ENCODE data around the gene CNTNAP2.
"Not testable (repeated sequence)": the region's sequence is repeated elsewhere in the genome, so short reads cannot be mapped to it uniquely, and the experiment has no call there.

Gene CNTNAP2

GRCh38 chr7:147593271-147594057, 1476.9 kb downstream of the CNTNAP2 start:
- DNase-seq: no peak

DNA sequence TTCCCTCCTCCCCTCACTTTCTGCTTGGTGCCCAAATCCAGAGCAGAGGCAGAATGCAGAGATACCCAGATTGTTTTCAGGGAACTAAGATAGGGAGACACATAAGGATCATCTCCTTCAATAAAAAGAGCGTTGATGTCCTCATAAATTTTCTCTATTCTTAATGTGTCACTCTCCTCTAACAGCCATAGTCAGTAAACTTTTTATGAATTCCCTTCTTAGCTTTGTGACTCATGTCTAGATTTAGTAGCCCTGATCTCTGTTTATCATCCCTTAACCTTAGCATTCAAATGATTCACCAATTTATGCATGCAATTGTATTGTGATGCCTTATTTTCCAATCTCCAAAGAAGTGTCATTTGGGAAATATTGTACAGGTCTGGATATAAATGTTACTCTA, 1478.4 kb downstream of the CNTNAP2 start:
- DNase-seq: peak; percentile 48

DNA sequence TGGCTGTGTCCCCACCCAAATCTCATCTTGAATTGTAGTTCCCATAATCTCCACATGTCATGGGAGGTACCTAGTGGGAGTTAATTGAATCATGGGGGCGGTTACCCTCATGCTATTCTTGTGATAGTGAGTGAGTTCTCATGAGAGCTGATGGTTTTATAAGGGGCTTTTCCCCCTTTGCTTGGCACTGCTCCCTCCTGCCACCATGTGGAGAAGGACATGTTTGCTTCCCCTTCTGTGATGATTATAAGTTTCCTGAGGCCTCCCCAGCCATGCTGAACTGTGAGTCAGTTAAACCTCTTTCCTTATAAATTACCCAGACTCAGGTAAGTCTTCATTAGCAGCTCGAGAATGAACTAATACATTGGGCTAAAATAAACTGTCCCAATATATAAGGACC, 1482.1 kb downstream of the CNTNAP2 start:
- not testable (repeated sequence) for DNase-seq

- DNase-seq: no peak
Measured at GRCh38 chr7:147605323-147605722, 1488.7 kb downstream of the CNTNAP2 start.

DNA sequence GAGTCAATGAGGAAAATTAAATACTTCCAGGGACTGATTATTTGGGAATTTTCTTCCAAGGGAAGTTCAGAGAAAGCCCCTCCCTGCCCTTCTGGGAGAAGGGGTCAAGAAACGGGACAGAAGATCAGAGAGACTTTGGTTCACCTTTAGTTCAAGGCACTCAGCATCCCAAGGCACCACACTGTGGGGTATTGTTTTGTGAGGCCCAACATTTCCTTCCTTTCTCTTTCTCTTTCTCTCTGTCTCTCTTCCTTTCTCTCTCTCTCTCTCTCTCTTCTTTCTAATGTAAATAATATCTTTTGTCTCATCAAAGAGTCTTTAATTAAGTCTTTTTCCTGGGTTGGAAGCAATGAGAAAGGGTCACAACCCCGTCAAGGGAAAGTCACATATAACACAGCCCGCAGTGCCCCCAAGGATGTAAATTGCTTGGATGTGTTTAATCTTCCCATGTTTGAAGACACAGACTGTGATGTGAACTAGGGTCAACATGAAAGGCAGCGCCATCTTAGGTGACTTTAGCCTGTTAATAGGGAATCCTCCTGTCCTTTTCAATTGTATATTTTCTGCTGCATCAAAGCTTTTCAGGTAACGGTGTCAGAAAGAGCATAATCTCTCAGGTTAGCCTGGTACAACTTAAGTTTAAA, 1490.7 kb downstream of the CNTNAP2 start:
- DNase-seq: no peak

- DNase-seq: no peak
Measured at GRCh38 chr7:147611431-147611830, 1494.8 kb downstream of the CNTNAP2 start.

DNA sequence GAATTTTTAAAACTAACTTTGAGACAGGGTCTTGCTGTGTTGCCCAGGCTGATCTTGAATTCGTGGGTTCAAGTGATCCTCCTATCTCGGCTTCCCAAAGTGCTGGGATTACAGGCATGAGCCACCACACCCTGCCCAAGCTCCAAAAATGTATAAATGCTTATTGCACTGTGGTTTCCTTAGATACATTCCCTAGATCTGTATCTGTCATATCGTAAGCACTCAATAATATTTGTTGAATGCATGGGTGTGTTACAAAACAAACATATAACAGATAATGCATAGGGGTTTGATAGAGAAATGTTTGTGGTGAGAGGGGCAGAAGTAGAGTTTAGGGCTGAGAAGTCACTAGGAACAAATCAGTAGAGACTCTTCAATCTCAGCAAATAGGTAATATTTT, 1518.7 kb downstream of the CNTNAP2 start:
- no peak for DNase-seq

- DNase-seq: no peak
Measured at GRCh38 chr7:147636553-147636952, 1520.0 kb downstream of the CNTNAP2 start.

DNA sequence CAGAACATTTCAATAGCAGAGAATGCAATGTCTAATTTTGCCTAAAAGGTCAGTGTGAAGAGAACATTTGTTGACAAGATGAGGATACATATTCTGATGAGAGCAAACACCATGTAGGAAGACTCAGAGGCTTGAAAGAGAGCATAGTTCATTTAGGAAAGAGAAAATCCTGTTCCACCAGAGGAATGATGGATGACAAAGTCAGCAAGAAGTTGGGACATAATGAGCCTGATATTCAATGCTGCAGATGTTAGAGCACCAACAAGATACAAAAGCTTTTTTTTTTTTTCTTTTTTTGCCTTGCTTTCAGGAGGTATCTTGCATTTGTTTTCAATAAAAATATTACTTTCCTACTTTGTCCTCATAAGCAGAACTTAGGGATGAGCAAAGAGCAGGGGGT, 1522.0 kb downstream of the CNTNAP2 start:
- DNase-seq: no peak

- DNase-seq: no peak
Measured at GRCh38 chr7:147639037-147639436, 1522.4 kb downstream of the CNTNAP2 start.

GRCh38 chr7:147639751-147640150, 1523.2 kb downstream of the CNTNAP2 start:
- DNase-seq: no peak

DNA sequence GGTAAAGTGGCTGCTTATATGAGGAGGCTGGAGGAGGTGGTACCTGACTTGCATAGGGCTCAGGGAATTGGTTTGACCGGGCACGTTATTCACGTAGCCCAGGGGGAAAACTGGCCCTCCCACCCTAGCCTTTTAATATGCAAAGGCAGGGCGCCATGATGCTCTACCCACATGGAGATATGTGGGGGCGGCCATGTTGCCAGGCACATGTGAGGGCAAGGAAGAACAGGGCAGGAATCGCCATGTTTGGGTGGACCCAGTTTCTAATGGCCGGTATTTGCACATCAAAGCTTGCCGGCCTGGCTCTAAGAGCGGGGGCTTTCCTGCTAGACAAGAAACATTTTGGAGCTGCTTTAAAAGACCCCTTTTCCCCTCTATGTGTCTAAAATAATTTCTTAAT, 1524.2 kb downstream of the CNTNAP2 start:
- DNase-seq: no peak

- DNase-seq: no peak
Measured at GRCh38 chr7:147646568-147646967, 1530.0 kb downstream of the CNTNAP2 start.

GRCh38 chr7:147650991-147651390, 1534.4 kb downstream of the CNTNAP2 start:
- DNase-seq: no peak

- DNase-seq: no peak
Measured at GRCh38 chr7:147651601-147652000, 1535.0 kb downstream of the CNTNAP2 start.

- no peak for DNase-seq
Measured at GRCh38 chr7:147653456-147653855, 1536.9 kb downstream of the CNTNAP2 start.

GRCh38 chr7:147658392-147658967, 1541.9 kb downstream of the CNTNAP2 start:
- no peak for DNase-seq

GRCh38 chr7:147659036-147659995, 1542.7 kb downstream of the CNTNAP2 start:
- no peak for DNase-seq

DNA sequence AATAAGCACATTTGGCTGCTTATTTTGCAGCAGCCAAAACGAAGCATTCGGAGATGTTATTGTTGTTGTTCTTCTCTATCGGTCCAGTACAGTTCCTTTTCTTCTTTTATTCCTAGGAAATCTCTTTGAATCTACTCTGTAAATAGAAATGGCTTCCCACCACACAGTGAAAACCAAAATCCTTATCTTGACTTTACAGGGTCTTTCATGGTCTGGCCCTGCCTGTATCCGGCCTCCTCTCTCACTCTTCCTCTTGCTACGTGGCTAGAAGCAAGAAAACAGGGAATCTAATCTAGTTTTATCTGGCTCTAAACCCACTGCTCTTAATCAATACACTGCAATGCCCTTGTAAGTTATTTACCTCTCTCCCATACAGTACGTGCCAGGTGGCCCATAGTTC, 1547.9 kb downstream of the CNTNAP2 start:
- DNase-seq: no peak

DNA sequence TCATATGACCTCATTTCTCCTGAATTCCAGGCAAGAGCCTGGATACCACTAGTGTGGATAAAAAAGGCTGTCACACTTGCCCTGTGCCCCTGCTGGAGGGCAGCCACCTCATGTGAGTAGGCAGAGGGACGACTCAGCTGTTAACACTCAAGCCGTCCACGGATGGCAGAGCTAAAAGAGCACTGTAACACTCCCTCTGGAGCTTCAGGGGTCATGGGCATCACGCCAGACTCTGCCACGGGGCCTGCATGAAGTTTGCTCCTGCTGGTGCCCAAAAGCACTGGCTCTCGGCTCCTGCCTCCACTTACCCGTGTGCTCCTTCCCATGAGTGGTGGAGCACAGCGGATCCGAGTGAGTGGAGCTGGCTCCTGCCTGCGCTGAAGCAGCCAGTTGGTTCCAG, 1554.2 kb downstream of the CNTNAP2 start:
- no peak for DNase-seq

DNA sequence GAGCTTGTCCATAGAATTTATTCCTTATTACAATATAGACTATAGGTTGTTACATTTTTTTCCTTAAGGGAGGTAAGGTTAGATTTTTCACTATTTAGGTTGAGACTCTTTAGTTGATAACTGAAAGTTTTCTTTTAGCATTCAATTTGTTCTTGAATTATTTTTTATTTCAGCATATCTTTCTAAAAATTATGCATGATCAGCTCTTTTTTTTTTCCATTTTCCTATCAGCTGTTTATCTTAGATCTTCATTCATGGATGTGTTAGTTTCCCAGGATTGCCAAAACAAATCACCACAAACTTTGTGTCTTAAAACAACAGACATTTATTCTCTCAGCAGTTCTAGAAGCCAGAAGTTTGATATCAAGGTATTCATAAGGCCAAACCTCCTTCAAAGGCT, 1558.1 kb downstream of the CNTNAP2 start:
- DNase-seq: no peak

DNA sequence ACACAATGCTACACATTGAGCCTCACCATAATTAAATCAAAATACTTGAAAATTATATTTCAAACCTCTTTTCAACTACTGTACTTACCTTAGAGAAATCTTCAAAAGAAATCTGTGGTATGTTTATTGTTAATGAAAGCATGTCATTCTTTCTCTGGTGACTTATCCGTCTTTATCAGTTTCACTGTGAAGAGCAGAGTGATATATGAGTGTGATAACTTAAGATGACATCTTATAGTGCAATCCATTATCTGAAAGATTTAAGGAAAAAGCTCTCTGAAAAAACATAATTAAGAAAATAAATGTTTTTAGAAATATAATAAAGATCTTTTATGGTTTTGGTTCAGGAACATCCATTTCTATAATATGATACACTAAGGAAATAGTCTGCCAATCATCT, 1562.3 kb downstream of the CNTNAP2 start:
- DNase-seq: no peak

DNA sequence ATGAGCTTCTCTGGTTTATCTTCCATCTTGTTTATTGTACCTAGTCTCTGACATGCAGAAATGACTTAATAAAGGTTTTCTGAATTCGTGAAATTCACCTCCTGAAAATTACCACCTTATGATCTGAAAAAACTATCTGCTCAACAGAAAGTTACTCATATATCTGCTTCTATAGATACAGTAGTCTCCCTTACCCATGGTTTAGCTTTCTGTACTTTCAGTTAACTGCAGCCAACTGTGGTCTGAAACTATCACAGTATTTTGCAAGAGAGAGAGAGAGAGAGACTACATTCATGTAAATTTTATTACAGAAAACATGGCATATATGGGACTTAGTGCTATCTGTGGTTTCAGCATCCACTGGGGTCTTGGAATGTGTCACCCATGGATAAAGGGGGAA, 1564.9 kb downstream of the CNTNAP2 start:
- DNase-seq: no peak
